Upper lobe of right lung (tissue), 1 donor: Measurements from ENCODE around the gene MYBBP1A. TPM values are rescaled to one million over a fixed set of nuclear protein-coding genes. Genes with fewer than 3 reads are reported as not detected.

Experiments
- ATAC-seq: fragments of 200-7000 bp; cut with Tn5 transposase; one replicate; pipeline ENCODE4 v1.9.1; 2020; ENCODE audit warnings: mild to moderate bottlenecking, moderate library complexity
- DNase-seq: peaks from one replicate; pipeline ENCODE4 v3.0.0-alpha.2; 2020
- H3K27ac ChIP-seq: fragments of 200-600 bp; one replicate; pipeline ENCODE4 v1.8.0; 2022
- H3K27me3 ChIP-seq: fragments of 200-600 bp; one replicate; pipeline ENCODE4 v1.8.0; 2022; ENCODE audit warnings: mild to moderate bottlenecking
- H3K36me3 ChIP-seq: fragments of 200-600 bp; one replicate; pipeline ENCODE4 v1.8.0; 2022
- H3K4me1 ChIP-seq: fragments of 200-600 bp; one replicate; pipeline ENCODE4 v1.8.0; 2022
- H3K4me3 ChIP-seq: fragments of 200-600 bp; one replicate; pipeline ENCODE4 v1.8.0; 2022; ENCODE audit warnings: mild to moderate bottlenecking
- H3K9me3 ChIP-seq: fragments of 200-600 bp; one replicate; pipeline ENCODE4 v1.8.0; 2022
- intact Hi-C: fragments of 100-400 bp; cut with DNase I; formaldehyde crosslinking; loops from one replicate; pipeline ENCODE4 v1.11.0; 2022
- total RNA-seq: library from RNA; stranded (reverse); fragmentation: NEBNext Ultra II Directional; extraction: Animal tissue kit (Norgen Biotek cat#: 25700); gene quantifications from one replicate; pipeline ENCODE4 v1.2.1, GENCODE V29; 2021
- TF ChIP-seq, protein P1 (sequence below): fragments of 200-600 bp; IDR thresholded peaks from one replicate; pipeline ENCODE4 v1.8.0; 2022; ENCODE audit warnings: antibody characterized with exemption
- donor health status: DM: no; HTN: yes; CAD: no; lungs with severe emphysema.

The MYBBP1A gene
- total RNA-seq, 1 donor from 2014 or later: 46.7 TPM

DNA sequence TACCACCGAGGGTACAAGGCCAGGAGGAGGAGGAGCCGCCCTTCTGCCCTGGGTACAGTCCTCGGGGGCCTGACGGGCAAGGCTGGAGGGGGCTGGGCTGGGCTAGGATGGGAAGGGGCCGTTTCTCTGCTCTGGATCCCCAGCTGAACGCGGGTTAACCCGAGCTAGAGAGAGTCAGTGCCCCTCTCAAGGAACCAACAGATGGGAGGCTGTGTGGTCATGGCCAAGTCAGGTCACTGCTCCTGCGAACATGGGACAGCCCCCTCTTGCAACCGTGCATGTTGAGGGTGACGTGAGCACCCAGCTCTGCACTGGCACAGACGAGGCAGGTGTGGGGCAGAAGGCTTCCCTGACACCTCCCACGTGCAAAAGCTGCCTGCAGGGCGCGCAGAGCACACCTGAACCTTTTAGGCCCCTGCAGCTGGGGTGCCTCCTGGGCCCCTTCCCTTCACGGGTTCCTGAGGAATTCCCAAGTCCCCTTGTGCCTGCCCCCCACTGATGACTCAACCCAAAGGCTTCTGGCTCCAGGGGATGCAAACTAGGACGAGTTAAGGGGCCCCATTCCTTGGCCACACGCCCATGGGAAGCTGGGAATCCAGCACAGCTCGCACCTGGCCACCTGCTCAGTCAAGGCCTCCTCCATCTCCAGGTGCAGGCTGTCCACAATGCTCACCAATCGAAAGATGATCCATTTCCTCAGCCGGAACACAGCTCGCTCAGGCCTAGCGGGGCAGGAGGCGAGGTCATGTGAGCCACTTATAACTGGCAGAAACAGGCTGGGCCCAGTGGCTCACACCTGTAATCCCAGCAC, 6.3 kb downstream of the MYBBP1A start:
- peaks cover 3% of the 10 kb centered on the region for H3K4me1 ChIP-seq
- DNase-seq (no peak), ATAC-seq (no peak)
- peaks cover 93% of the 10 kb centered on the region for H3K36me3 ChIP-seq
- intact Hi-C loops: loop anchor here (10.0 kb wide), 1 partner anchor 124 kb away; no protein-coding TSS in a partner anchor
- no peak overlapping the region for H3K27ac ChIP-seq
- TF ChIP-seq, protein P1, sequence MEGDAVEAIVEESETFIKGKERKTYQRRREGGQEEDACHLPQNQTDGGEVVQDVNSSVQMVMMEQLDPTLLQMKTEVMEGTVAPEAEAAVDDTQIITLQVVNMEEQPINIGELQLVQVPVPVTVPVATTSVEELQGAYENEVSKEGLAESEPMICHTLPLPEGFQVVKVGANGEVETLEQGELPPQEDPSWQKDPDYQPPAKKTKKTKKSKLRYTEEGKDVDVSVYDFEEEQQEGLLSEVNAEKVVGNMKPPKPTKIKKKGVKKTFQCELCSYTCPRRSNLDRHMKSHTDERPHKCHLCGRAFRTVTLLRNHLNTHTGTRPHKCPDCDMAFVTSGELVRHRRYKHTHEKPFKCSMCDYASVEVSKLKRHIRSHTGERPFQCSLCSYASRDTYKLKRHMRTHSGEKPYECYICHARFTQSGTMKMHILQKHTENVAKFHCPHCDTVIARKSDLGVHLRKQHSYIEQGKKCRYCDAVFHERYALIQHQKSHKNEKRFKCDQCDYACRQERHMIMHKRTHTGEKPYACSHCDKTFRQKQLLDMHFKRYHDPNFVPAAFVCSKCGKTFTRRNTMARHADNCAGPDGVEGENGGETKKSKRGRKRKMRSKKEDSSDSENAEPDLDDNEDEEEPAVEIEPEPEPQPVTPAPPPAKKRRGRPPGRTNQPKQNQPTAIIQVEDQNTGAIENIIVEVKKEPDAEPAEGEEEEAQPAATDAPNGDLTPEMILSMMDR: no peak
- H3K27me3 ChIP-seq: no peaks in the 10 kb centered on the region
- no peaks in the 10 kb centered on the region for H3K9me3 ChIP-seq
- no peak overlapping the region for H3K4me3 ChIP-seq

DNA sequence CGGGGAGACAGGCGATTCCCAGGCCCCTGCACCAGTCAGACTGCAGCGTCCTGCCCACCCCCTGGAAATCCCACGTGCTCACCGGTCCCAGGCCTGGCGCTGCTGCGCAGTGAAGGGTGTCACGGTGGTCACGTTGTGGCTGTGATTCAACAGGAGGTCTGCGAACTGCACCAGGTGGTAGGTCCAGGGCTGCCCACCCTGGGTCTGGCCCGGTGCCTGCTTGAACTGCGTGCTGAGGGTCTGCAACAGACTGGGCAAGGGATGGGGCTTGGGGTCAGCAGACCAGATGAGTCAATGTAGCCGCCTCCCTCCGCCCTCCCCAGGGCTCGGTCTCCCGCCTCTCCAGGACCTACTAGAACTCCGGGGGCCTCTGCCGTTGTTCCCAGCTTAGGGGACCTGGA, 7.1 kb downstream of the MYBBP1A start:
- Histone ChIP-seq H3K36me3 (peaks cover 93% of the 10 kb centered on the region), H3K9me3 (no peaks in the 10 kb centered on the region)
- intact Hi-C loops: loop anchor here (10.0 kb wide), 1 partner anchor 123 kb away; no protein-coding TSS in a partner anchor

DNA sequence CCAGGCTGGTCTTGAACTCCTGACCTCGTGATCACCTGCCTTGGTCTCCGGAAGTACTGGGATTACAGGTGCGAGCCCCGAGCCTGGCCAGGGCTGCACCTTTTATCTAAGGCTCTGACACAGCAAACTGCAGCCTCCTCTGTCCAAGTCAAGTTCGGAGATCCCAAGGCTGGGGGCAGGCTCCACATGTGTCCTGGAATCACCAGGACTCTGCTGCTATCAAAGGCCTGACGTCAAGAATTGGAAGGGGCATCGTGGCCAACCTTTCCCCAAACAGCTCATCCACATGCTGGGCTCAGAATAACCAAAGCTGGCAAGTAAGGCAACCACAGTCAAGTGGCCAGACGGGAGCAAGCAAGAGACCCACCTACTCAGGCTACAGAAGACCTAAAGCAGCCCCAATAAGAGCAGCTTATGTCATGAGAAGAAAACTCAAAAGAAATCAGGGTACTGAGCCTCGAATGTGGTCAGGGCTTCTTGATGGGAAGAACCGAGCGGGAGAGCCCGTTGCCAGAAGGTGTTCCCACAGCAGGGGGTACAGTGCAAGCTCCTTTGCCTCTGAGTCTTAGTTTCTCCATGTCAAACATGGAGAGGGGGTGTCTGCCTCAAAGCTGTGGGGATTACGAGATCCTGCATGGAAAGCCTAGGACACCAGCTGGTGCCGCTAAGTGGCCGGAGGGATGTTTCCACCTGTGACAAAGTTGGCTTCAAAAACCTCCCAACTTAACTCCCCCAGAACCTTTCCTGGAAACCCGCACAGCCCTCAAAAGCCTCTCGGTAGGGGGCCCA, 7.9 kb downstream of the MYBBP1A start:
- TF ChIP-seq, protein P1: no peak
- Histone ChIP-seq H3K36me3 (peaks cover 93% of the 10 kb centered on the region), H3K27ac (no peak overlapping the region), H3K4me1 (no peaks in the 10 kb centered on the region), H3K4me3 (no peak overlapping the region), H3K9me3 (no peaks in the 10 kb centered on the region), H3K27me3 (no peaks in the 10 kb centered on the region)
- intact Hi-C loops: loop anchor here (10.0 kb wide), 1 partner anchor 123 kb away; no protein-coding TSS in a partner anchor
- no peak for ATAC-seq
- no peak for DNase-seq

More for the DNA sequence above, 7.1 kb downstream of the MYBBP1A start:
- Histone ChIP-seq H3K27me3 (no peaks in the 10 kb centered on the region), H3K4me1 (no peaks in the 10 kb centered on the region), H3K4me3 (no peak overlapping the region), H3K27ac (no peak overlapping the region)
- ATAC-seq (no peak), DNase-seq (no peak)
- TF ChIP-seq, protein P1: no peak

DNA sequence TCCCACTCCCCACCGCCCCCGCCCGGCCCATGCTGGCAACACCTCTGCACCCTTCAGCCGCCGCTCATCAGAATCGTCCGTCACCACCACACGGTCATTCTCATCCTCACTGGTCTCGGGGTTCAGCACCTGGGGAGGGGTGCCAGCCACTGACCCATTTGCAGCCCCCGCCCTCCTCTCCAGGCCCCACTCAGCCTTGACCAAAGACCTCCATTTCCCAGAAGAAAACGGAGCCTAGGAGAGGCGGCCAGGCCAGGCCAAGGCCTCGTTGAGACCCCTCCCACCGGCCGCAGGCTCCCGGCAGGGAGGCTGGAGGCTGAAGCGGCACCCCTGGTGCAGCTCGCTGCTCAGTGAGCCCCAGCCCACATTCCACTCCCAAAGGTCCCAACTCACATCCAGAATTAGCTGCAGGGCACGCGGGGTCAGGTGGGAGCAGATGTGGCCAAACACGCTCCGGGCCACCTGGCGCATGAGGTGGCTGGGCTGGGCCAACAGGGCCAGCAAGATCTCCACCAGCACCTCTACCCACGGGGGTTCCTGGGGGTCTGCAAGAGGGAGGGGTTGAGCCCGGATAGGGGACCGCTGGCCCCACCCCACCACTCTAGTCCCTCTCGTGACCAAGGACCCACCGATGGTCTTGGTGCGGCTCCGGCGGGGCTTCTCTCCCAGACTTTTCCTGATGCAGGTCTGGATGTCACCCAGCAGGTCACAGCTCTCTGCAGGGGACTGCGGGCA, 9.8 kb downstream of the MYBBP1A start:
- no peak for ATAC-seq
- H3K4me1 ChIP-seq: peaks cover 8% of the 10 kb centered on the region
- no peak for DNase-seq
- no peak overlapping the region for H3K4me3 ChIP-seq
- no peak overlapping the region for H3K27ac ChIP-seq
- TF ChIP-seq, protein P1: no peak
- peaks cover 87% of the 10 kb centered on the region for H3K36me3 ChIP-seq
- intact Hi-C loops: loop anchor here (10.0 kb wide), 1 partner anchor 121 kb away; no protein-coding TSS in a partner anchor
- no peaks in the 10 kb centered on the region for H3K9me3 ChIP-seq
- no peaks in the 10 kb centered on the region for H3K27me3 ChIP-seq

DNA sequence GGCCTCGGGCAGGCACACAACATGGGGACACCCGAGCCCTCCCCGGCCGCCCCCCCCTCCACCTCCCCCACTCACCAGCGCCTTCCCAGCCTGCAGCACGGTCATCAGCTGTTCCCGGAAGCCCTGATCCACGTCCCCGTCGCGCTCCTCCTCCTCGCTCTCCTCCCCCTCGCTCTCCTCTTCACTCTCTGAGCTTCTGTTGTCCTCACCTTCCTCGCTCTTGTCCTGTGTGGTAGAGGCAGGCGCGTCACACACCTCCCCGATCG, 10.3 kb downstream of the MYBBP1A start:
- peaks cover 82% of the 10 kb centered on the region for H3K36me3 ChIP-seq

More for the DNA sequence above, 10.3 kb downstream of the MYBBP1A start:
- intact Hi-C loops: loop anchor here (10.0 kb wide), 1 partner anchor 120 kb away; no protein-coding TSS in a partner anchor
- no peaks in the 10 kb centered on the region for H3K27me3 ChIP-seq
- peaks cover 8% of the 10 kb centered on the region for H3K4me1 ChIP-seq
- no peak overlapping the region for H3K27ac ChIP-seq
- ATAC-seq (no peak), DNase-seq (no peak)
- TF ChIP-seq, protein P1: no peak
- no peaks in the 10 kb centered on the region for H3K9me3 ChIP-seq
- no peak overlapping the region for H3K4me3 ChIP-seq
